Measurements from ENCODE around the gene SLC38A6.

SLC38A6 gene

GRCh38 chr14:61037215-61037614 is 56.2 kb downstream of the SLC38A6 start:
- H3K4me3 ChIP-seq (ENCODE audit: low read depth in 1 of 2, low read length in 1 of 2) = no peak overlapping the region
- H3K4me1 ChIP-seq (ENCODE audit: control insufficient read depth in 1 of 2, insufficient read depth in 1 of 2, low read depth in 1 of 2, low read length in 1 of 2) = peaks cover 5 to 8% of the 10 kb centered on the region in 2 experiments
- no peak overlapping the region for H3K27ac ChIP-seq
- no peaks in the 10 kb centered on the region for H3K36me3 ChIP-seq
- no peaks in the 10 kb centered on the region for H3K9me3 ChIP-seq
- no peaks in the 10 kb centered on the region for H3K27me3 ChIP-seq
- TF ChIP-seq, protein P1, sequence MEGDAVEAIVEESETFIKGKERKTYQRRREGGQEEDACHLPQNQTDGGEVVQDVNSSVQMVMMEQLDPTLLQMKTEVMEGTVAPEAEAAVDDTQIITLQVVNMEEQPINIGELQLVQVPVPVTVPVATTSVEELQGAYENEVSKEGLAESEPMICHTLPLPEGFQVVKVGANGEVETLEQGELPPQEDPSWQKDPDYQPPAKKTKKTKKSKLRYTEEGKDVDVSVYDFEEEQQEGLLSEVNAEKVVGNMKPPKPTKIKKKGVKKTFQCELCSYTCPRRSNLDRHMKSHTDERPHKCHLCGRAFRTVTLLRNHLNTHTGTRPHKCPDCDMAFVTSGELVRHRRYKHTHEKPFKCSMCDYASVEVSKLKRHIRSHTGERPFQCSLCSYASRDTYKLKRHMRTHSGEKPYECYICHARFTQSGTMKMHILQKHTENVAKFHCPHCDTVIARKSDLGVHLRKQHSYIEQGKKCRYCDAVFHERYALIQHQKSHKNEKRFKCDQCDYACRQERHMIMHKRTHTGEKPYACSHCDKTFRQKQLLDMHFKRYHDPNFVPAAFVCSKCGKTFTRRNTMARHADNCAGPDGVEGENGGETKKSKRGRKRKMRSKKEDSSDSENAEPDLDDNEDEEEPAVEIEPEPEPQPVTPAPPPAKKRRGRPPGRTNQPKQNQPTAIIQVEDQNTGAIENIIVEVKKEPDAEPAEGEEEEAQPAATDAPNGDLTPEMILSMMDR (IDR thresholded peaks at IDR 0.05) = no peak

DNA sequence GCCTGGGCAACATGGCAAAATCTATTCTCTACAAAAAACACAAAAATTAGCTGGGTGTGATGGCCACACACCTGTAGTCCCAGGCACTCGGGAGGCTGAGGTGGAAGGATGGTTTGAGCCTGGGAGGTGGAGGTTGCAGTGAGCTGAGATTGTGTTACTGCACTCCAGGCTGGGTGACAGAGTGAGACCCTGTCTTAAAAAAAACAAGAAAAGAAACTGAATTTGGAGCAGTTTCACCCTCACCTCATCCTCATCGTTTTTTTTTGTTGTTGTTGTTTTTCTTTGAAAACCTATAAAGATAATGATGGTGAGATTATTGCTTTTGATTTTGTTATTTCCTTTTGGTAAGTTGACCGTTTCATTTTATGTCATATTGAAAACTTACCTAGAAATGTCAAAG is 60.7 kb downstream of the SLC38A6 start:
- Histone ChIP-seq H3K9me3 (no peaks in the 10 kb centered on the region), H3K4me3 (ENCODE audit: low read depth in 1 of 2, low read length in 1 of 2) (no peak overlapping the region), H3K27me3 (no peaks in the 10 kb centered on the region), H3K27ac (no peak overlapping the region), H3K36me3 (no peaks in the 10 kb centered on the region), H3K4me1 (ENCODE audit: control insufficient read depth in 1 of 2, insufficient read depth in 1 of 2, low read depth in 1 of 2, low read length in 1 of 2) (no peaks in the 10 kb centered on the region)
- TF ChIP-seq, protein P1 (IDR thresholded peaks at IDR 0.05) = no peak

DNA sequence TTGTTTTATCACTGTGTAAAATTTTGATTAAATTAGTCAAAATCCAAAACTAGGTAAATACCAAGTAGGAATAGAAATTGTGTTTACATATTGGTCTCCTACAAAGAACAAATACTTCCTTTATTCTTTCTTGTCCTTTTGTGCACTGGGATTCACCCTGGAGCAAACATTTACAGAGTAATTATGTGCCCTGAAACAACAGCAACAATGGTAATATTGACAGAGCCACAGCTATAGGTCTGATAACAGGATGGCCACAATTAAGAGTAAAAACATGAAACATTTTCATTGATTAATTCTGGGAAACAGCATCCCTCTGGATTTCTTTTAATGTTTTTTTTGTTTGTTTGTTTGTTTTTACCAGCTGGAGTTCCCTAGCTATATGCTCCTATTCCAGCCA is 61.2 kb downstream of the SLC38A6 start:
- TF ChIP-seq, protein P1 (IDR thresholded peaks at IDR 0.05) = no peak
- H3K27me3 ChIP-seq = no peaks in the 10 kb centered on the region

DNA sequence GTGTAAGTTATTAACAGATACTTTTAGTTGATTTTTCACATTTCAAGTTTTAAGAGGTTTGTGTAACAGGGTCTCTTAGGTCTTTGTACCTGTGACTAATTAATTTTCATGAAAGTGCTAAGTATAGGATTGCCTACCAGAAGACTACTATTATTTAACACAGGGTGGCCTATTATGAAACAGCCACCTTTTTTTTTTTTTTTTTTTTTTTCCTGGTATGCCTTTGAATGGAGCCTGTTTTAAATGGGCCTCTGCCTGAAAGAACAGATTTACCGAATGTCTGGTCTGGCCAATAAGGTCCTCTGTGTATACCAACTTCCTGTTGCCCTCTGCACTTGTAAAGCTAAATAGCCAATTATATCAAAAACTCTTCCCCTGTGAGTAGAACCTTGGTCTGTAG is 62.5 kb downstream of the SLC38A6 start:
- no peaks in the 10 kb centered on the region for H3K9me3 ChIP-seq
- H3K27me3 ChIP-seq = no peaks in the 10 kb centered on the region
- H3K4me3 ChIP-seq (ENCODE audit: low read depth in 1 of 2, low read length in 1 of 2) = no peak overlapping the region
- no peaks in the 10 kb centered on the region for H3K36me3 ChIP-seq
- no peaks in the 10 kb centered on the region for H3K4me1 ChIP-seq (ENCODE audit: control insufficient read depth in 1 of 2, insufficient read depth in 1 of 2, low read depth in 1 of 2, low read length in 1 of 2)
- no peak overlapping the region for H3K27ac ChIP-seq
- TF ChIP-seq, protein P1 (IDR thresholded peaks at IDR 0.05) = no peak

More for the DNA sequence above, 61.2 kb downstream of the SLC38A6 start:
- no peaks in the 10 kb centered on the region for H3K4me1 ChIP-seq (ENCODE audit: control insufficient read depth in 1 of 2, insufficient read depth in 1 of 2, low read depth in 1 of 2, low read length in 1 of 2)
- H3K4me3 ChIP-seq (ENCODE audit: low read depth in 1 of 2, low read length in 1 of 2) = no peak overlapping the region
- no peaks in the 10 kb centered on the region for H3K9me3 ChIP-seq
- H3K27ac ChIP-seq = no peak overlapping the region
- no peaks in the 10 kb centered on the region for H3K36me3 ChIP-seq

DNA sequence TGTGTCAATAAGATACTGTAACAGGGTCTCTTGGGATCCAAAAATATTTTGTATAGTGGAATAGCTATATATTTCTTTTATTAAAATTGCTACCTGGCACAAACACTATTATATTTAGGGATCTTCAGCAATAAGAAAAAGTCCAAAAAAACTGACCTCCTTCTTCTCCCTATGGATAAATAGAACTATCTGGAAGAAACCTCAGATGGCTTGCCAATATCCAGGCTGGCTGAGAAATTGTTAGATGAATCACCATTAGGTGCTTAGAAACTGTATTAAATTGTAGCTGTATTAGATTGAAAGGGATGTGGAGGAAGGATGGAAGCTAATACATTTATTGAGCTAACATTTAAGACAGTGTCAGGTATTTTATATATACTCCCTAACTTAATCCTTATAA is 66.0 kb downstream of the SLC38A6 start:
- Histone ChIP-seq H3K4me1 (ENCODE audit: control insufficient read depth in 1 of 2, insufficient read depth in 1 of 2, low read depth in 1 of 2, low read length in 1 of 2) (no peaks in the 10 kb centered on the region), H3K9me3 (no peaks in the 10 kb centered on the region), H3K4me3 (ENCODE audit: low read depth in 1 of 2, low read length in 1 of 2) (no peak overlapping the region), H3K36me3 (no peaks in the 10 kb centered on the region), H3K27ac (no peak overlapping the region), H3K27me3 (no peaks in the 10 kb centered on the region)
- TF ChIP-seq, protein P1 (IDR thresholded peaks at IDR 0.05) = no peak

GRCh38 chr14:61048640-61049039 is 67.6 kb downstream of the SLC38A6 start:
- TF ChIP-seq, protein P1 (IDR thresholded peaks at IDR 0.05) = no peak
- H3K9me3 ChIP-seq = no peaks in the 10 kb centered on the region
- H3K4me1 ChIP-seq (ENCODE audit: control insufficient read depth in 1 of 2, insufficient read depth in 1 of 2, low read depth in 1 of 2, low read length in 1 of 2) = no peaks in the 10 kb centered on the region
- no peak overlapping the region for H3K27ac ChIP-seq
- no peaks in the 10 kb centered on the region for H3K27me3 ChIP-seq
- H3K4me3 ChIP-seq (ENCODE audit: low read depth in 1 of 2, low read length in 1 of 2) = no peak overlapping the region
- no peaks in the 10 kb centered on the region for H3K36me3 ChIP-seq

Data from neutrophil (primary cell).